Measurements from ENCODE around the gene SMARCE1.

- TF ChIP-seq CTCF (IDR thresholded peaks at IDR 0.05; ENCODE audit: insufficient read depth, low read length, poor library complexity, severe bottlenecking) (no peak), EZH2phosphoT487 (conservative IDR thresholded peaks at IDR 0.05; ENCODE audit: low read length) (no peak)
These were observed 43.1 kb downstream of the SMARCE1 start for GRCh38 chr17:40604327-40605080.
